Neural cell (in vitro differentiated cells): Measurements from ENCODE around the gene MGAT2. TPM values are rescaled to one million over a fixed set of nuclear protein-coding genes. Genes with fewer than 3 reads are reported as not detected.

Experiments
- H2AFZ ChIP-seq: fragments of 200-600, 300-800 bp; sonication (generic), shearing (Covaris generic); 2 replicates; pipeline ENCODE4 v1.6.0; 2014; ENCODE audit warnings: low read depth, mild to moderate bottlenecking, antibody characterized with exemption, low read length, moderate library complexity
- H3F3A ChIP-seq: fragments of 200-600 bp; shearing (Covaris generic); 2 replicates; pipeline ENCODE4 v1.6.1; 2016; ENCODE audit warnings: mild to moderate bottlenecking, moderate library complexity, mixed read lengths, antibody characterized with exemption, low read length; ENCODE audit not compliant: insufficient read depth, poor library complexity, severe bottlenecking
- H3K27ac ChIP-seq: fragments of 200-600, 300-800 bp; sonication (generic), shearing (Covaris generic); 2 replicates; pipeline ENCODE4 v1.5.1; 2014; ENCODE audit warnings: mild to moderate bottlenecking, low read length, moderate library complexity
- H3K27me3 ChIP-seq: fragments of 300-800, 200-600 bp; sonication (generic), shearing (Covaris generic); 2 replicates; pipeline ENCODE4 v1.6.0; 2014; ENCODE audit warnings: mild to moderate bottlenecking, low read depth, low read length, moderate library complexity; ENCODE audit not compliant: insufficient read depth
- H3K36me3 ChIP-seq: fragments of 300-800, 200-600 bp; sonication (generic), shearing (Covaris generic); 2 replicates; pipeline ENCODE4 v1.5.1; 2014; ENCODE audit warnings: mild to moderate bottlenecking, antibody characterized with exemption, low read length, moderate library complexity; ENCODE audit not compliant: insufficient read depth
- H3K4me2 ChIP-seq: fragments of 300-800, 200-600 bp; sonication (generic), shearing (Covaris generic); 2 replicates; pipeline ENCODE4 v1.6.0; 2014; ENCODE audit warnings: mild to moderate bottlenecking, low read length
- H3K4me3 ChIP-seq: fragments of 300-800, 200-600 bp; sonication (generic), shearing (Covaris generic); 2 replicates; pipeline ENCODE4 v1.5.1; 2014; ENCODE audit warnings: mild to moderate bottlenecking, low read length, moderate library complexity
- H3K79me2 ChIP-seq: fragments of 200-600 bp; shearing (Covaris generic); replicated peaks from 2 replicates; pipeline ENCODE4 v1.6.0; 2014; ENCODE audit warnings: mild to moderate bottlenecking, low read length, moderate library complexity; ENCODE audit not compliant: insufficient read depth
- H3K9ac ChIP-seq: fragments of 300-800, 200-600 bp; sonication (generic), shearing (Covaris generic); 2 replicates; pipeline ENCODE4 v1.6.1; 2016; ENCODE audit warnings: mild to moderate bottlenecking, low read length, mixed read lengths
- H3K9me2 ChIP-seq: fragments of 200-600 bp; shearing (Covaris generic); 2 replicates; pipeline ENCODE4 v1.6.1; 2016; ENCODE audit warnings: mild to moderate bottlenecking, low read length, mixed read lengths; ENCODE audit not compliant: insufficient read depth
- H3K9me3 ChIP-seq: fragments of 200-600, 300-800 bp; sonication (generic), shearing (Covaris generic); 2 replicates; pipeline ENCODE4 v1.6.1; 2016; ENCODE audit warnings: mild to moderate bottlenecking, mixed run types, low read length, moderate library complexity, mixed read lengths
- H4K20me1 ChIP-seq: fragments of 200-600 bp; shearing (Covaris generic); 2 replicates; pipeline ENCODE4 v1.6.1; 2016; ENCODE audit warnings: mild to moderate bottlenecking, mixed run types; ENCODE audit not compliant: insufficient read depth
- EP300 ChIP-seq: fragments of 450-650 bp; conservative IDR thresholded peaks from 2 replicates; pipeline ENCODE4 v1.6.1; 2014; ENCODE audit warnings: antibody characterized with exemption, mild to moderate bottlenecking, moderate library complexity; ENCODE audit not compliant: poor library complexity, severe bottlenecking
- EZH2 ChIP-seq: fragments of 200-600, 300-800 bp; shearing (Covaris generic), sonication (generic); IDR thresholded peaks from 2 replicates; pipeline ENCODE4 v1.6.1; 2014; ENCODE audit warnings: antibody characterized with exemption, low read length, borderline replicate concordance, mild to moderate bottlenecking; ENCODE audit not compliant: insufficient read depth, poor library complexity, severe bottlenecking
- MXI1 ChIP-seq: fragments of 450-650 bp; conservative IDR thresholded peaks from 2 replicates; pipeline ENCODE4 v1.6.1; 2014; ENCODE audit warnings: antibody characterized with exemption, mild to moderate bottlenecking; ENCODE audit not compliant: poor library complexity, severe bottlenecking
- POLR2AphosphoS5 ChIP-seq: IDR thresholded peaks from 2 replicates; pipeline ENCODE4 v1.6.1; 2012
- RAD21 ChIP-seq: fragments of 450-650 bp; conservative IDR thresholded peaks from 2 replicates; pipeline ENCODE4 v1.6.1; 2014; ENCODE audit warnings: antibody characterized with exemption, mild to moderate bottlenecking, moderate library complexity
- REST ChIP-seq: IDR thresholded peaks from 2 replicates; pipeline ENCODE4 v1.6.1; 2012; ENCODE audit warnings: borderline replicate concordance
- SMC3 ChIP-seq: fragments of 450-650 bp; conservative IDR thresholded peaks from 2 replicates; pipeline ENCODE4 v1.6.1; 2014; ENCODE audit warnings: antibody characterized with exemption, mild to moderate bottlenecking, moderate library complexity; ENCODE audit not compliant: poor library complexity
- TAF1 ChIP-seq: IDR thresholded peaks from 2 replicates; pipeline ENCODE4 v1.6.1; 2012; ENCODE audit warnings: low read depth
- polyA plus RNA-seq: library from polyadenylated mRNA; depleted of rRNA; stranded (reverse); fragments of >200 nt; gene quantifications from 2 replicates; pipeline ENCODE4 v1.2.3, GENCODE V29; 2014
- TF ChIP-seq, protein P1 (sequence below): fragments of 450-650 bp; IDR thresholded peaks from 2 replicates; pipeline ENCODE4 v1.5.1; 2014; ENCODE audit warnings: antibody characterized with exemption, mild to moderate bottlenecking, moderate library complexity; ENCODE audit not compliant: poor library complexity, severe bottlenecking

The MGAT2 gene
- polyA plus RNA-seq, 1 donor from 2014 or later, result 24.7 TPM

DNA sequence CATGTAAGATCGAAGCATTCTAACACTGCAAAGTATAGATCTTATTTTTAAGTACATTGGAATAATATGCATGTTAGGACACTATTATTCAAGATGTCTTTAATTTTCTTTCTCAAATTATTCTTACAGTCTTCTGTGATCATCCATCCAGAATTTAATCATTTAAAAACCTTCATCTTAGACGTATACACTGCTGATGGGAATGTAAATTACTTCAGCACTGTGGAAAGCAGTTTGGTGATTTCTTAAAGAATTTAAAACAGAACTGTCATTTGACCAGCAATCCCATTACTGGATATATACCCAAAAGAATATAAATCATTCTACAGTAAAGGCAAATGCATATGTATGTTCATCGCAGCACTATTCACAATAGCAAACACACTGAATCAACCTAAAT is 31.2 kb upstream of the MGAT2 start:
- Histone ChIP-seq H3K27ac (no peak overlapping the region), H3K27me3 (no peaks in the 10 kb centered on the region), H3K9me3 (no peaks in the 10 kb centered on the region), H3F3A (no peaks in the 10 kb centered on the region), H3K4me2 (no peak overlapping the region), H3K9ac (no peak overlapping the region), H3K4me3 (no peak overlapping the region), H3K79me2 (peaks cover 17% of the 10 kb centered on the region), H4K20me1 (no peaks in the 10 kb centered on the region), H2AFZ (no peak overlapping the region), H3K36me3 (no peaks in the 10 kb centered on the region), H3K9me2 (no peaks in the 10 kb centered on the region)
- no peak for TF ChIP-seq EZH2
- TF ChIP-seq EP300, result no peak
- no peak for TF ChIP-seq MXI1
- TF ChIP-seq SMC3, result no peak
- no peak for TF ChIP-seq POLR2AphosphoS5
- TF ChIP-seq TAF1, result no peak
- TF ChIP-seq, protein P1, sequence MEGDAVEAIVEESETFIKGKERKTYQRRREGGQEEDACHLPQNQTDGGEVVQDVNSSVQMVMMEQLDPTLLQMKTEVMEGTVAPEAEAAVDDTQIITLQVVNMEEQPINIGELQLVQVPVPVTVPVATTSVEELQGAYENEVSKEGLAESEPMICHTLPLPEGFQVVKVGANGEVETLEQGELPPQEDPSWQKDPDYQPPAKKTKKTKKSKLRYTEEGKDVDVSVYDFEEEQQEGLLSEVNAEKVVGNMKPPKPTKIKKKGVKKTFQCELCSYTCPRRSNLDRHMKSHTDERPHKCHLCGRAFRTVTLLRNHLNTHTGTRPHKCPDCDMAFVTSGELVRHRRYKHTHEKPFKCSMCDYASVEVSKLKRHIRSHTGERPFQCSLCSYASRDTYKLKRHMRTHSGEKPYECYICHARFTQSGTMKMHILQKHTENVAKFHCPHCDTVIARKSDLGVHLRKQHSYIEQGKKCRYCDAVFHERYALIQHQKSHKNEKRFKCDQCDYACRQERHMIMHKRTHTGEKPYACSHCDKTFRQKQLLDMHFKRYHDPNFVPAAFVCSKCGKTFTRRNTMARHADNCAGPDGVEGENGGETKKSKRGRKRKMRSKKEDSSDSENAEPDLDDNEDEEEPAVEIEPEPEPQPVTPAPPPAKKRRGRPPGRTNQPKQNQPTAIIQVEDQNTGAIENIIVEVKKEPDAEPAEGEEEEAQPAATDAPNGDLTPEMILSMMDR, result no peak
- no peak for TF ChIP-seq RAD21
- no peak for TF ChIP-seq REST

GRCh38 chr14:49593016-49593415 is 27.6 kb upstream of the MGAT2 start:
- no peak for TF ChIP-seq EZH2
- TF ChIP-seq EP300, result no peak
- TF ChIP-seq REST, result no peak
- no peak for TF ChIP-seq POLR2AphosphoS5
- no peak for TF ChIP-seq RAD21
- no peak for TF ChIP-seq MXI1
- TF ChIP-seq, protein P1, result no peak
- no peak for TF ChIP-seq SMC3
- TF ChIP-seq TAF1, result no peak
- H3K4me2 ChIP-seq, result no peak overlapping the region
- H3K79me2 ChIP-seq, result no peaks in the 10 kb centered on the region
- no peaks in the 10 kb centered on the region for H3K36me3 ChIP-seq
- no peaks in the 10 kb centered on the region for H3K9me3 ChIP-seq
- no peaks in the 10 kb centered on the region for H3K9me2 ChIP-seq
- no peak overlapping the region for H3K4me3 ChIP-seq
- H3K27me3 ChIP-seq, result no peaks in the 10 kb centered on the region
- H3F3A ChIP-seq, result no peaks in the 10 kb centered on the region
- H2AFZ ChIP-seq, result no peak overlapping the region
- no peak overlapping the region for H3K9ac ChIP-seq
- H3K27ac ChIP-seq, result no peak overlapping the region
- no peaks in the 10 kb centered on the region for H4K20me1 ChIP-seq
